Heart right ventricle (tissue), 16 donors: ENCODE measurements around the gene RPS3A. TPM values are rescaled to one million over a fixed set of nuclear protein-coding genes. Genes with fewer than 3 reads are reported as not detected.
"Not testable (repeated sequence)": the region's sequence is repeated elsewhere in the genome, so short reads cannot be mapped to it uniquely, and the experiment has no call there.

ENCODE experiments used
- ATAC-seq, 8 donors: fragments of 200-7000 bp; cut with Tn5 transposase; one replicate each; pipeline ENCODE4 v1.9.1; 2020; ENCODE audit warnings: mild to moderate bottlenecking in 8 of 8, moderate library complexity in 8 of 8, moderate number of reproducible peaks in 1 of 8
- DNase-seq, 2 donors: peaks; one replicate each; pipeline ENCODE4 v3.0.0-alpha.2; 2020
- H3K27ac ChIP-seq, 10 donors: fragments of 200-600 bp; sonication (generic) in 2 of 10; one replicate each; pipeline versions ENCODE4 v1.5.0 to v1.8.0; 2020 to 2022; ENCODE audit warnings: mild to moderate bottlenecking in 3 of 10
- H3K27me3 ChIP-seq, 7 donors: fragments of 200-600 bp; one replicate each; pipeline ENCODE4 v1.8.0; 2021 to 2022; ENCODE audit warnings: mild to moderate bottlenecking in 2 of 7
- H3K36me3 ChIP-seq, 9 donors: fragments of 200-600 bp; sonication (generic) in 1 of 9; one replicate each; pipeline versions ENCODE4 v1.5.0 to v1.8.0; 2020 to 2022; ENCODE audit warnings: mild to moderate bottlenecking in 2 of 9
- H3K4me1 ChIP-seq, 9 donors: fragments of 200-600 bp; sonication (generic) in 1 of 9; one replicate each; pipeline versions ENCODE4 v1.5.0 to v1.8.0; 2020 to 2022; ENCODE audit warnings: mild to moderate bottlenecking in 4 of 9
- H3K4me3 ChIP-seq, 10 donors: fragments of 200-600 bp; sonication (generic) in 2 of 10; one replicate each; pipeline versions ENCODE4 v1.5.0 to v1.8.0; 2020 to 2022; ENCODE audit warnings: mild to moderate bottlenecking in 7 of 10, moderate library complexity in 2 of 10
- H3K9me3 ChIP-seq, 11 donors: fragments of 200-600 bp in 10 of 11; sonication (generic) in 2 of 11; one replicate each; pipeline versions ENCODE4 v1.5.0 to v1.8.0; 2013 to 2022; ENCODE audit warnings: mild to moderate bottlenecking in 2 of 11, control low read depth in 1 of 11, moderate library complexity in 1 of 11
- CTCF ChIP-seq, 9 donors: fragments of 200-600 bp; sonication (generic) in 2 of 9; IDR thresholded peaks; one replicate each; pipeline versions ENCODE4 v1.5.0 to v1.8.0; 2021 to 2022; ENCODE audit warnings: antibody characterized with exemption in 9 of 9, mild to moderate bottlenecking in 5 of 9, moderate library complexity in 1 of 9
- WGBS, 2 donors: extraction: QIAGEN DNeasy Blood & Tissue Kit; methylation state at CpG; one replicate each; pipeline ENCODE4 v1.1.7; 2013; ENCODE audit warnings: inconsistent platforms in 1 of 2; 5-methylcytosine and 5-hydroxymethylcytosine counted together
- intact Hi-C, 10 donors: fragments of 100-400 bp; cut with DNase I; formaldehyde crosslinking; loops; one replicate each; pipeline versions ENCODE4 v1.11.1 to v1.14.2; 2022
- long read RNA-seq, 3 donors: library from polyadenylated mRNA; unstranded; transcript quantifications; one replicate each; pipeline ENCODE4 v2.0.0, GENCODE V29; 2020 to 2021
- polyA plus RNA-seq, 2 donors: library from polyadenylated mRNA; stranded (reverse); fragments of 200-250 nt; gene quantifications; one replicate each; pipeline ENCODE4 v1.2.3, GENCODE V29; 2013
- total RNA-seq, 10 donors: library from RNA; stranded (reverse); fragmentation: NEBNext Ultra II Directional in 3 of 10; extraction: Animal tissue kit (Norgen Biotek cat#: 25700) in 3 of 10; gene quantifications; one replicate each; pipeline versions ENCODE4 v1.2.1 to v1.2.4, GENCODE V29; 2021 to 2023
- donor health status: Arrhythmogenic right ventricular cardiomyopathy.
- donor health status: ischemic (EF 13 %, LVEDD 7.1; RV severe dilation, severe dysfunction).
- donor health status: healthy with polysubstance abuse.
- donor health status: DM: no; HTN: yes; CAD: no.
- donor health status: DM: no; HTN: no; CAD: no.
- donor health status: ischemic (EF 25% LVEDD 6.9; RV normal size, moderate dysfunction).
- donor health status: ischemic (EF 25% LVEDD 5.7; RV mildly dilated, moderate dysfunction).
- donor health status: healthy.
- donor health status: DM: yes; HTN: yes; CAD: no.
- donor health status: Ischemic cardiomyopathy.
- donor health status: ischemic (EF 35%, LVEDD 5.7; RV mildly dilated, moderate dysfunction).
- donor health status: nonischemic (EF 11% LVEDD 7.7; RV severe dilation, severe dysfunction).
- donor health status: DM: yes; HTN: yes; CAD: no.
- donor health status: PGD.
- donor health status: ischemic (EF 29% LVEDD 5.4; RV normal size, mild dysfunction).
- donor health status: nonischemic (EF 23%, LVEDD 6.1; RV moderate dilation, normal function).

The RPS3A gene
- total RNA-seq (1,000 to 10,000 TPM in 3 of 10 donors, 100 to 1,000 TPM in 7; 716 to 1,104 (median 881) TPM), polyA plus RNA-seq (1,000 to 10,000 TPM in 1 of 2 donors, 100 to 1,000 TPM in 1; 865 to 2,252 TPM)
- long read RNA-seq, donor 1, transcript RPS3A-201 (6 exons, 934 nt): major isoform, 527 of 569 reads
- long read RNA-seq, donor 1, partial matches to known transcripts: 5 of 569 reads
- long read RNA-seq, donor 1, other reads (novel, unspliced or antisense): 34 of 569 reads
- long read RNA-seq, donor 2, transcript RPS3A-201 (6 exons, 934 nt): major isoform, 650 of 732 reads
- long read RNA-seq, donor 2, partial matches to known transcripts: 2 of 732 reads
- long read RNA-seq, donor 2, other reads (novel, unspliced or antisense): 74 of 732 reads
- long read RNA-seq, donor 3, transcript RPS3A-201 (6 exons, 934 nt): major isoform, 617 of 658 reads
- long read RNA-seq, donor 3, partial matches to known transcripts: 15 of 658 reads
- long read RNA-seq, donor 3, other reads (novel, unspliced or antisense): 21 of 658 reads

- H3K27me3 ChIP-seq: no peaks in the 10 kb centered on the region
- H3K36me3 ChIP-seq: peaks cover 0 to 41% (median 26%) of the 10 kb centered on the region in 9 donors
- H3K4me1 ChIP-seq: peaks cover 0 to 40% (median 24%) of the 10 kb centered on the region in 9 donors
- H3K9me3 ChIP-seq: no peaks in the 10 kb centered on the region
- ATAC-seq (peak; percentile 96 to 99 (median 98)), DNase-seq (peak; percentile 96 to 97)
- H3K27ac ChIP-seq: peak within 1 kb of the TSS; percentile 36 to 91 (median 88)
- TF ChIP-seq CTCF (IDR thresholded peaks at IDR 0.05): peak; percentile 66 to 98 (median 82)
- intact Hi-C loops: loop anchor here in 2 of 10 donors (2.0 to 5.0 kb wide), 2 partner anchors 82 to 661 kb away; partner anchors contain the start of genes GATB (in 1 of the 2) and LRBA (in 1 of the 2)
- WGBS, 2 donors: 1 to 2% methylated on average over 69 of the region's 69 CpGs
- H3K4me3 ChIP-seq: peak within 1 kb of the TSS; percentile 59 to 95 (median 80)
These were observed at the start of gene RPS3A for GRCh38 chr4:151099229-151099975. TSS of gene RPS3A (plus strand) at chr4:151099628. CDS start at chr4:151099653, 25 bp downstream.

GRCh38 chr4:151052785-151053184, 46.6 kb upstream of the RPS3A start:
- TF ChIP-seq CTCF (IDR thresholded peaks at IDR 0.05): no peak
- WGBS, 2 donors: 93 to 96% methylated on average over 3 of the region's 3 CpGs
- Histone ChIP-seq H3K27me3 (no peaks in the 10 kb centered on the region), H3K4me3 (no peak overlapping the region), H3K27ac (no peak overlapping the region), H3K9me3 (no peaks in the 10 kb centered on the region), H3K4me1 (no peaks in the 10 kb centered on the region), H3K36me3 (no peaks in the 10 kb centered on the region)
- ATAC-seq: no peak
- DNase-seq: no peak
- intact Hi-C loops: no loop called here

GRCh38 chr4:151055539-151055938, 43.9 kb upstream of the RPS3A start:
- WGBS, 2 donors: 41 to 55% methylated on average over 1 of the region's 1 CpG
- Histone ChIP-seq H3K27me3 (no peaks in the 10 kb centered on the region), H3K4me3 (no peak overlapping the region), H3K9me3 (no peaks in the 10 kb centered on the region), H3K4me1 (no peaks in the 10 kb centered on the region), H3K27ac (no peak overlapping the region), H3K36me3 (no peaks in the 10 kb centered on the region)
- TF ChIP-seq CTCF (IDR thresholded peaks at IDR 0.05): no peak
- DNase-seq (no peak), ATAC-seq (no peak)
- intact Hi-C loops: no loop called here

- ATAC-seq, H3K27me3 ChIP-seq, H3K36me3 ChIP-seq, DNase-seq, H3K27ac ChIP-seq, H3K9me3 ChIP-seq, intact Hi-C loops, H3K4me3 ChIP-seq, H3K4me1 ChIP-seq: not testable (repeated sequence)
- 95 to 97% methylated on average over 3 of the region's 3 CpGs for WGBS, 2 donors
These were observed 36.3 kb upstream of the RPS3A start for GRCh38 chr4:151063143-151063542.
